ENCODE results near the gene PIP5K1C. TPM values are rescaled to one million over a fixed set of nuclear protein-coding genes. Genes with fewer than 3 reads are reported as not detected.
"Not testable (repeated sequence)": the region's sequence is repeated elsewhere in the genome, so short reads cannot be mapped to it uniquely, and the experiment has no call there.

Gene PIP5K1C
- total RNA-seq, 1 experiment from 2014 or later, result 24.5 TPM

- intact Hi-C loops (cut with micrococcal nuclease; ENCODE audit: unreplicated experiment); H3K36me3 ChIP-seq (ENCODE audit: control insufficient read depth, insufficient read depth, low read length); H3K4me1 ChIP-seq; BruUV-seq (replicated peaks); H3K9me3 Mint-ChIP-seq (ENCODE audit: unreplicated experiment); H3K27me3 ChIP-seq (replicated peaks; ENCODE audit: control insufficient read depth, insufficient read depth, low read length); H3K4me3 ChIP-seq (ENCODE audit: low read depth, low read length); H3K4me1 Mint-ChIP-seq (ENCODE audit: low read depth, unreplicated experiment); H3K9me3 ChIP-seq; H3K36me3 Mint-ChIP-seq (ENCODE audit: insufficient read depth, unreplicated experiment); H3K4me3 Mint-ChIP-seq (ENCODE audit: unreplicated experiment); H3K27ac Mint-ChIP-seq (ENCODE audit: unreplicated experiment); DNase-seq; H3K27me3 Mint-ChIP-seq (ENCODE audit: insufficient read depth, unreplicated experiment); POLR2A ChIA-PET; CTCF ChIA-PET: not testable (repeated sequence)
These were observed 118.5 kb downstream of the PIP5K1C start for GRCh38 chr19:3581792-3582191.

Other genes starting within 250 kb of the PIP5K1C start
- gene SMIM24, start 219.9 kb downstream of the PIP5K1C start, total RNA-seq (2022), result 1.2 and 1.7 TPM in 2 replicates
- not detected in 2 replicates for gene SMIM44, start 217.0 kb downstream of the PIP5K1C start, total RNA-seq (2022)
- 17.4 and 18.3 TPM in 2 replicates for gene DOHH, start 199.8 kb downstream of the PIP5K1C start, total RNA-seq (2022)
- 58.1 and 59.1 TPM in 2 replicates for gene FZR1, start 194.2 kb downstream of the PIP5K1C start, total RNA-seq (2022)
- gene TEKTIP1, start 161.3 kb downstream of the PIP5K1C start, total RNA-seq (2022), result 1.5 and 1.9 TPM in 2 replicates
- 60.6 and 61.7 TPM in 2 replicates for gene MFSD12, start 142.9 kb downstream of the PIP5K1C start, total RNA-seq (2022)
- gene HMG20B, start 127.5 kb downstream of the PIP5K1C start, total RNA-seq (2022), result 33.9 and 34.5 TPM in 2 replicates
- gene GIPC3, start 115.0 kb downstream of the PIP5K1C start, total RNA-seq (2022), result not detected in 2 replicates
- 0.11 TPM in 1 of 2 replicates, not detected in the other for gene TBXA2R, start 93.6 kb downstream of the PIP5K1C start, total RNA-seq (2022)
- 32.2 and 33.9 TPM in 2 replicates for gene CACTIN, start 73.7 kb downstream of the PIP5K1C start, total RNA-seq (2022)
- 79.3 and 83.6 TPM in 2 replicates for gene TJP3, start 7.9 kb upstream of the PIP5K1C start, total RNA-seq (2022)
- gene APBA3, start 61.2 kb upstream of the PIP5K1C start, total RNA-seq (2022), result 22.1 and 23.5 TPM in 2 replicates
- 46.4 and 54.5 TPM in 2 replicates for gene MRPL54, start 62.2 kb upstream of the PIP5K1C start, total RNA-seq (2022)
- gene RAX2, start 71.8 kb upstream of the PIP5K1C start, total RNA-seq (2022), result not detected in 2 replicates
- 0.29 and 0.72 TPM in 2 replicates for gene MATK, start 85.9 kb upstream of the PIP5K1C start, total RNA-seq (2022)
- gene ZFR2, start 168.6 kb upstream of the PIP5K1C start, total RNA-seq (2022), result not detected in 2 replicates
- not detected in 2 replicates for gene ATCAY, start 180.2 kb upstream of the PIP5K1C start, total RNA-seq (2022)
- not detected in 2 replicates for gene NMRK2, start 232.6 kb upstream of the PIP5K1C start, total RNA-seq (2022)